Measurements from ENCODE around the gene TBC1D3H.
"Not testable (repeated sequence)": the region's sequence is repeated elsewhere in the genome, so short reads cannot be mapped to it uniquely, and the experiment has no call there.

DNA sequence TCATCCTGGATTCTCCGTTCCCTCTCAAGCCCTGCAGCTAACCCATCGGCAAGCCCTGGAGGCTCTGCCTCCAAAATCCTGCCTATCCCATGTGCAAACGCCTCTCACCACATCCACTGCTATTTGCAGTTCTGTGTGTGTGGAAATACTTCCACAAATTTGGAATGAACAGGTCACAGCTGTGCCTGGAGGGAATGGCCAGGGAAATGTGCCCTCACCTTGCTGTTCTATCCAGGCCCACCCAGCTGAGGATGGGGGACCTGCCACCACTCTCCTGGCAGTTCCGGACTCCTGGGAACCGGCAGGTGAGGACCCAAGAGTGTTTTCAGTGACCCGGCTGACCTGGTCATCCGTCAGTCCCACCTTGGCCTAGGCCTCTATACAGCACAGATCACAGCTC, 12.3 kb downstream of the TBC1D3H start:
- not testable (repeated sequence) for TF ChIP-seq POLR2A (IDR thresholded peaks at IDR 0.05; ENCODE audit: low read length); GATA1 (IDR thresholded peaks at IDR 0.05; ENCODE audit: low read depth, low read length)
